GM19455 (cell line): ENCODE results near the gene GPR160.
A peak's percentile ranks its signal among the peaks of the same experiment; 100 is the strongest.
"Not testable (repeated sequence)": the region's sequence is repeated elsewhere in the genome, so short reads cannot be mapped to it uniquely, and the experiment has no call there.

ENCODE experiments used
- ATAC-seq: cut with Tn5 transposase; IDR thresholded peaks from one replicate; pipeline ENCODE4 v1.9.1; 2021; ENCODE audit not compliant: unreplicated experiment

The GPR160 gene

GRCh38 chr3:170109579-170110293, 71.9 kb downstream of the GPR160 start:
- no peak for ATAC-seq

DNA sequence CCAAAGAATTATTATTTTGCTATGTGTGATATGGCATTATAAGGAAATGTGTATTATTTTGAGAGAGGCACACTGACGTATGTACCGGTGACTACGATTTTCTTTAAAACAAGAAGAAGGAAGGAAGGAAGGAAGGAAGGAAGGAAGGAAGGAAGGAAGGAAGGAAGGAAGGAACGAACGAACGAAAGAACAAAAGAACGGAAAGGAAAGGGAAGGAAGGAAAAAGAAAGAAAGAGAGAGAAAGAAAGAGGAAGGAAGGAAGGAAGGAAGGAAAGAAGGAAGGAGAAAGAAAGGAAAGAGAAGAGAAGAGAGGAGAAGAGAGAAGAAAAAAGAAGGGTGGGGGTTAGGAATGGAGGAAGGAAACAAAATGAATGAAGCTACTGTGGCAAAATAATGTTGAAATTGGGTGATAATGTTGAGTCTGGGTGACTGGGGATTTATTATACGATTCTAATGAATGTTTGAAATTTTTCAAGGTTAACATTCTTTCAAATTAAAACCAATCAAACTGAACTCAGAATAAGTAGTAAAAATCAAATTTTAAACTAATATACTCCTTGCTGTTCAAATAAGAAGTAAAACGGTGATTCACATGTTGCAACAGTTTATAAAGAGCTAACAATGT, 73.5 kb downstream of the GPR160 start:
- ATAC-seq: no peak

DNA sequence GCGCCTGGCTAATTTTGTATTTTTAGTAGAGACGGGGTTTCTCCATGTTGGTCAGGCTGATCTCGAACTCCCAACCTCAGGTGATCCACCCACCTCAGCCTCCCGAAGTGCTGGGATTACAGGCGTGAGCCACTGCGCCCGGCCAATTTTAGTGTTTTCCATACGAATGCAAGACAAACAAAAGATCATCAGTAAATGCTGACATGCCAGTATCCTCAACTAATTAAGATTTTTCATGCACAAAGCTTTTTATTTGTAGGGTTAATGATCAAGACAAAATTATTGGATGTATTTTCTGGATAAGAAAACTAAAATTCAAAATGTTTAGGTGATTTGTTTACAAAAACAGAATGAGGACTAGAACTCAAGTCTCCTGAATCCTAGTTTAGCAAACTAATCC, 76.4 kb downstream of the GPR160 start:
- ATAC-seq: not testable (repeated sequence)

GRCh38 chr3:170117134-170117533, 79.3 kb downstream of the GPR160 start:
- ATAC-seq: no peak

DNA sequence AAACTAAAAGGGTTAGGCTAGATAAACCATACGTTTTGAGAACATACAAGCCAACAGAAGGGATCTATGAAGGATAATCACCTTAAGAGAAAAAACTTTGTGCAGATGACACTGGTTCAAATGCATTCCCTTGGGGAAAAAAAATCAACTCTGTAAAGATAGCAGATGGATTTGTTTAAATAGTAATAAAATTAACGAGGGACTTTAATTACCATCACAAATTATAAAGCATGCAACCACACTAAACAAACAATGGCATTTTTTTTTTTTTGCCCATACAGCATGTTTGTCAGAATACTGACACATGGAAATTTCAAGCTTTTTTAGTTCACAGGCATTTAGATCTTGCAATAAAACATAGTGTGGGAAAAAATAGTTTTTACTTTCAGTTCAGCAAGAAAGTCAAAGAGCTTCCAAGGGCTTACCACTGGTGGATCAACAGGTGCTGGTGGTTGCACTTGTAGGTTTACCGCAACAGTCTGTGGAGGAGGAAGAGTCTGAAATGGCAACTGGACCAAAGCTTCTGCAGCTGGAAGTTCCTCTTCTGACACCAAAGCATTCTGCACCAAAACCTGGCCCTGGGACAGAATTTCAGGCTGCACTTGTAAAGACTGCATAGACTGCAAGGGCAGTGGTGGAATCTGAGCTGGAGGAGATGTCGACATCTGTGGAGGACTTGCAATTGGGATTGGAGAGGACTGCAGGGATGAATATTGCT, 90.6 kb downstream of the GPR160 start:
- peak; percentile 95 for ATAC-seq

- ATAC-seq: peak; percentile 46
These were observed 91.2 kb downstream of the GPR160 start for GRCh38 chr3:170128977-170129431.

GRCh38 chr3:170130532-170130931, 92.7 kb downstream of the GPR160 start:
- no peak for ATAC-seq

DNA sequence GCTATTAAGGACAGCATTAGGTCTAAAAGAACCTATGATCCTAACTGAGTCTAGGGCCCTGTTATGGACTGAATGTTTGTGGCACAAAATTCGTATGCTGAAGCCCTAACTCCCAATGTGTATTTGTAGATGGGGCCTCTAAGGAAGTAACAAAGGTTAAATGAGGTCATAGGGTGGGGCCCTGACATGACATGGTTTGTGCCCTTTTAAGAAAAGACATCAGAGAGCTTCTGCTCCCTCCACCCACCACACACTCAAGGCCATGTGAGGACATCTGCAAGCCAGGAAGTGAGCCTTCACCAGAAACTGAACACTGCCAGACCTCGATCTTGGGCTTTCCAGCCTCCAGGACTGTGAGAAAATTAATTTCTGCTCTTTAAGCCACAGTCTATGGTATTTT, 94.5 kb downstream of the GPR160 start:
- ATAC-seq: no peak
